Ishikawa (cell line): ENCODE data around the gene TBX15.

Experiments
- CREB1 ChIP-seq: IDR thresholded peaks from 2 replicates; pipeline ENCODE4 v1.6.1; 2012; ENCODE audit warnings: low read depth
- EP300 ChIP-seq: IDR thresholded peaks from 2 replicates; pipeline ENCODE4 v1.6.1; 2012; ENCODE audit warnings: borderline replicate concordance
- FOXM1 ChIP-seq: IDR thresholded peaks from 2 replicates; pipeline ENCODE4 v1.6.1; 2012; ENCODE audit warnings: low read depth, borderline replicate concordance
- MAX ChIP-seq: IDR thresholded peaks from 2 replicates; pipeline ENCODE4 v1.6.1; 2012
- RAD21 ChIP-seq: IDR thresholded peaks from 2 replicates; pipeline ENCODE4 v1.6.1; 2012; ENCODE audit warnings: low read depth
- TAF1 ChIP-seq: IDR thresholded peaks from 2 replicates; pipeline ENCODE4 v1.6.1; 2012; ENCODE audit warnings: low read depth, mild to moderate bottlenecking
- TCF12 ChIP-seq: IDR thresholded peaks from 2 replicates; pipeline ENCODE4 v1.6.1; 2012; ENCODE audit warnings: low read depth
- TEAD4 ChIP-seq: IDR thresholded peaks from 2 replicates; pipeline ENCODE4 v1.6.1; 2012
- YY1 ChIP-seq: IDR thresholded peaks from 2 replicates; pipeline ENCODE4 v1.6.1; 2012; ENCODE audit warnings: low read depth
- ZBTB7A ChIP-seq: IDR thresholded peaks from 2 replicates; pipeline ENCODE4 v1.6.1; 2012; ENCODE audit warnings: low read depth
- TF ChIP-seq, protein P1 (sequence below): IDR thresholded peaks from 2 replicates; pipeline ENCODE4 v1.6.1; 2012; ENCODE audit warnings: low read depth, mild to moderate bottlenecking

DNA sequence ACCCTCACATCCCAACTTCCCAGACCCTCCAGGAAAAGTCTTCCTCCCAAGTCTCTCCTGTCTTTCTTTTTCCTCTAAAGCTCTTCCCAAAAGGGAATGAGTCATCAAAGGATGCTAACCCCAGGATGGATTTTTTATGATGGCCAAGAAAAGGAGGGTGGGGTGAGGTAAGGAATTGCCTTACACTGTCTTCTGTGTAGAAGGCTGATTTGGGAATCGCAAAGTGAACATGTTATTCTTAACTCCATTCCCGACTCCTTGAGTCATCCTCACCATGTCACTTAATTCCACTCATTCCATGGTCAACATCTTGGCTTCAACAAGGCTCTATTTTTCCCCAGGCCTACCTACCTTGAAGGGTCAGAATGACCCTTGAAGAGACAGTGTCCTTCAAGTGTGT is 44.0 kb downstream of the TBX15 start:
- TF ChIP-seq ZBTB7A (no peak), TCF12 (no peak), YY1 (no peak), FOXM1 (no peak), MAX (no peak), CREB1 (no peak), EP300 (no peak), TAF1 (no peak), TEAD4 (no peak), RAD21 (no peak)
- TF ChIP-seq, protein P1, sequence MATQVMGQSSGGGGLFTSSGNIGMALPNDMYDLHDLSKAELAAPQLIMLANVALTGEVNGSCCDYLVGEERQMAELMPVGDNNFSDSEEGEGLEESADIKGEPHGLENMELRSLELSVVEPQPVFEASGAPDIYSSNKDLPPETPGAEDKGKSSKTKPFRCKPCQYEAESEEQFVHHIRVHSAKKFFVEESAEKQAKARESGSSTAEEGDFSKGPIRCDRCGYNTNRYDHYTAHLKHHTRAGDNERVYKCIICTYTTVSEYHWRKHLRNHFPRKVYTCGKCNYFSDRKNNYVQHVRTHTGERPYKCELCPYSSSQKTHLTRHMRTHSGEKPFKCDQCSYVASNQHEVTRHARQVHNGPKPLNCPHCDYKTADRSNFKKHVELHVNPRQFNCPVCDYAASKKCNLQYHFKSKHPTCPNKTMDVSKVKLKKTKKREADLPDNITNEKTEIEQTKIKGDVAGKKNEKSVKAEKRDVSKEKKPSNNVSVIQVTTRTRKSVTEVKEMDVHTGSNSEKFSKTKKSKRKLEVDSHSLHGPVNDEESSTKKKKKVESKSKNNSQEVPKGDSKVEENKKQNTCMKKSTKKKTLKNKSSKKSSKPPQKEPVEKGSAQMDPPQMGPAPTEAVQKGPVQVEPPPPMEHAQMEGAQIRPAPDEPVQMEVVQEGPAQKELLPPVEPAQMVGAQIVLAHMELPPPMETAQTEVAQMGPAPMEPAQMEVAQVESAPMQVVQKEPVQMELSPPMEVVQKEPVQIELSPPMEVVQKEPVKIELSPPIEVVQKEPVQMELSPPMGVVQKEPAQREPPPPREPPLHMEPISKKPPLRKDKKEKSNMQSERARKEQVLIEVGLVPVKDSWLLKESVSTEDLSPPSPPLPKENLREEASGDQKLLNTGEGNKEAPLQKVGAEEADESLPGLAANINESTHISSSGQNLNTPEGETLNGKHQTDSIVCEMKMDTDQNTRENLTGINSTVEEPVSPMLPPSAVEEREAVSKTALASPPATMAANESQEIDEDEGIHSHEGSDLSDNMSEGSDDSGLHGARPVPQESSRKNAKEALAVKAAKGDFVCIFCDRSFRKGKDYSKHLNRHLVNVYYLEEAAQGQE, result no peak
